GM12878 (cell line): ENCODE data around the gene GPN1. TPM values are rescaled to one million over a fixed set of nuclear protein-coding genes. Genes with fewer than 3 reads are reported as not detected.

Experiments
- ASH2L ChIP-seq: fragments of 300-600, 200-600 bp; sonication (generic); IDR thresholded peaks from 2 replicates; pipeline ENCODE4 v1.6.1; 2017; ENCODE audit warnings: low read depth, mild to moderate bottlenecking, borderline replicate concordance
- HDAC2 ChIP-seq: fragments of 200-600 bp; sonication (generic); IDR thresholded peaks from 2 replicates; pipeline ENCODE4 v1.6.1; 2017
- JUND ChIP-seq: IDR thresholded peaks from 2 replicates; pipeline ENCODE4 v1.6.1; 2012; ENCODE audit warnings: low read depth, mild to moderate bottlenecking, low read length, improper control_type of control experiment, moderate library complexity
- MXI1 ChIP-seq: fragments of 150-350 bp; IDR thresholded peaks from 2 replicates; pipeline ENCODE4 v1.6.1; 2011; ENCODE audit warnings: low read depth, mild to moderate bottlenecking, inconsistent platforms, low read length, improper control_type of control experiment
- NR2C1 ChIP-seq: fragments of 450-650 bp; IDR thresholded peaks from 2 replicates; pipeline ENCODE4 v1.6.1; 2017; ENCODE audit warnings: antibody characterized with exemption, mild to moderate bottlenecking, moderate library complexity
- POLR2AphosphoS2 ChIP-seq: IDR thresholded peaks from 2 replicates; pipeline ENCODE4 v1.6.1; 2011; ENCODE audit warnings: low read depth, mild to moderate bottlenecking, low read length, improper control_type of control experiment, moderate library complexity
- POU2F2 ChIP-seq: IDR thresholded peaks from 3 replicates; pipeline ENCODE4 v1.6.1; 2011; ENCODE audit warnings: low read depth, mild to moderate bottlenecking, low read length, borderline replicate concordance
- RELA ChIP-seq: fragments of 450-650 bp; IDR thresholded peaks from 2 replicates; pipeline ENCODE4 v1.8.0; 2014; ENCODE audit warnings: borderline replicate concordance; ENCODE audit not compliant: partially characterized antibody
- SIN3A ChIP-seq: IDR thresholded peaks from 2 replicates; pipeline ENCODE4 v1.6.1; 2012; ENCODE audit warnings: low read depth, low read length, improper control_type of control experiment
- SMAD1 ChIP-seq: fragments of 450-650 bp; IDR thresholded peaks from 2 replicates; pipeline ENCODE4 v1.6.1; 2018; ENCODE audit warnings: mild to moderate bottlenecking, low read depth; ENCODE audit not compliant: partially characterized antibody
- STAT1 ChIP-seq: fragments of 450-650 bp; conservative IDR thresholded peaks from 2 replicates; pipeline ENCODE4 v1.6.1; 2014; ENCODE audit warnings: antibody characterized with exemption, mild to moderate bottlenecking
- TCF12 ChIP-seq: IDR thresholded peaks from 2 replicates; pipeline ENCODE4 v1.6.1; 2011; ENCODE audit warnings: low read depth, mild to moderate bottlenecking, low read length
- YY1 ChIP-seq: IDR thresholded peaks from 2 replicates; pipeline ENCODE4 v1.6.1; 2011; ENCODE audit warnings: low read depth, mild to moderate bottlenecking, low read length
- ZNF274 ChIP-seq: IDR thresholded peaks from one replicate; pipeline ENCODE4 v1.8.0; 2011; ENCODE audit not compliant: insufficient read length, insufficient read depth
- polyA plus RNA-seq, 11 experiments: library from polyadenylated mRNA; depleted of rRNA in 4 of 11; unstranded in 6 of 11; stranded (reverse) in 5 of 11; fragments of >200 nt; fragmentation: Nextera tagmentation in 4 of 11; fragmentation: Illumina TruSeq in 1 of 11; extraction: Ambion mirVana in 4 of 11; extraction: Trizol in 1 of 11; gene quantifications; 1 replicate in 1 of 11; 2 replicates in 10 of 11; pipeline versions ENCODE4 v1.2.1 to v1.2.3, GENCODE V29; 2011 to 2016; ENCODE audit warnings: inconsistent platforms in 2 of 11, missing spikeins in 2 of 11, low read depth in 1 of 11
- total RNA-seq, 4 experiments: library from RNA; depleted of rRNA in 3 of 4; stranded (reverse); fragments of >200 nt in 3 of 4; fragmentation: Illumina TruSeq in 1 of 4; extraction: Trizol in 1 of 4; gene quantifications; 2 replicates each; pipeline versions ENCODE4 v1.2.1 to v1.2.3, GENCODE V29; 2013 to 2021
- TF ChIP-seq, protein P1 (sequence below): IDR thresholded peaks from 2 replicates; pipeline ENCODE4 v1.6.1; 2011; ENCODE audit warnings: mild to moderate bottlenecking, low read depth, low read length, moderate library complexity; ENCODE audit not compliant: insufficient replicate concordance
- TF ChIP-seq, protein P2 (sequence below): IDR thresholded peaks from 2 replicates; pipeline ENCODE4 v1.6.1; 2012; ENCODE audit warnings: low read depth, low read length, improper control_type of control experiment
- TF ChIP-seq, protein P3 (sequence below): IDR thresholded peaks from 2 replicates; pipeline ENCODE4 v1.6.1; 2011; ENCODE audit warnings: borderline replicate concordance, low read depth, mild to moderate bottlenecking, moderate library complexity, mixed read lengths, low read length; ENCODE audit not compliant: insufficient read depth; ENCODE audit errors: extremely low read length
- TF ChIP-seq, protein P4 (sequence below): fragments of 450-650 bp; IDR thresholded peaks from 2 replicates; pipeline ENCODE4 v1.6.1; 2017; ENCODE audit warnings: mild to moderate bottlenecking, low read depth, inconsistent platforms; ENCODE audit not compliant: poor library complexity, severe bottlenecking
- TF ChIP-seq, protein P5 (sequence below): fragments of 450-650 bp; IDR thresholded peaks from 2 replicates; pipeline ENCODE4 v1.6.1; 2017; ENCODE audit warnings: borderline replicate concordance
- TF ChIP-seq, protein P6 (sequence below): IDR thresholded peaks from 2 replicates; pipeline ENCODE4 v1.6.1; 2011; ENCODE audit warnings: low read depth, mild to moderate bottlenecking, low read length, moderate library complexity, borderline replicate concordance; ENCODE audit errors: extremely low read depth
- TF ChIP-seq, protein P7 (sequence below): fragments of 150-350 bp; IDR thresholded peaks from 2 replicates; pipeline ENCODE4 v1.6.1; 2014; ENCODE audit warnings: mild to moderate bottlenecking, low read depth, low read length

Gene GPN1
- total and polyA plus RNA-seq, 10 of the 15 experiments (the other 5 are each of a cell fraction or from before 2014, with no cell fraction given): 32.1 to 108 (median 60.4) TPM

DNA sequence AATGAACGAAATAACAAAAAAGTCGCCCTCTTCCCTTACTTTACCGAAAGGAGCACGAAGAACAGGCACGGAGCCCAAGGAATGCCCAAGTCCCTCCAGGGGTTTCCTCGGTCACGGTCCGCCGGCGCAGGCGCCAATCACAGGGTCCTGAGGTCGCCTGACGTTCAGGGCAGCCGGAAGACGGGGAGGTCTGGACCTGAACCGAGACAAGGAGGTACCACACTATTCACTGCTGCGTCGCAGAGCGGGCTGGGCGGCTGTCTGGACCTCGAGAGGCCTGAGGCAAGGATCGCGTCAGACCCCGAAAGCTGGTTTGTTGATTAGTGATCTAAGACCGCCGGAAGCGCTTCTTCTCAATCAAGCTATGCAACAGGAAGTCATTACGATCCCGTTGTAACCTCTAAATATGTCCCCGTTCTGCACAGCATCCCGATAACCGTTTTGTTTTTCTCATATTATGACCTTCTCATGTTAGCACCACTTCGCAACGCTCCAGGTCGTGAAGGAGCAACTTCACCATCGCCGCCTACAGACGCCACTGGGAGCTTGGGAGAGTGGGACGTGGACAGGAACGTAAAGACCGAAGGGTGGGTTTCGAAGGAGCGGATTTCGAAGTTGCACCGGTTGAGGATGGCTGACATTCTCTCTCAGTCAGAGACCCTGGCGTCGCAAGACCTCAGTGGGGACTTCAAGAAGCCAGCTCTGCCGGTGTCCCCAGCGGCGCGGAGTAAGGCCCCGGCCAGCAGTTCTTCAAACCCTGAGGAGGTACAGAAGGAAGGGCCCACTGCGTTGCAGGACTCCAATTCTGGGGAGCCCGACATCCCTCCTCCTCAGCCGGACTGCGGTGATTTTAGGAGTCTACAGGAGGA, 34.7 kb downstream of the GPN1 start, which contains the start of the genes SLC4A1AP and SUPT7L (continued):
- TF ChIP-seq, protein P1, sequence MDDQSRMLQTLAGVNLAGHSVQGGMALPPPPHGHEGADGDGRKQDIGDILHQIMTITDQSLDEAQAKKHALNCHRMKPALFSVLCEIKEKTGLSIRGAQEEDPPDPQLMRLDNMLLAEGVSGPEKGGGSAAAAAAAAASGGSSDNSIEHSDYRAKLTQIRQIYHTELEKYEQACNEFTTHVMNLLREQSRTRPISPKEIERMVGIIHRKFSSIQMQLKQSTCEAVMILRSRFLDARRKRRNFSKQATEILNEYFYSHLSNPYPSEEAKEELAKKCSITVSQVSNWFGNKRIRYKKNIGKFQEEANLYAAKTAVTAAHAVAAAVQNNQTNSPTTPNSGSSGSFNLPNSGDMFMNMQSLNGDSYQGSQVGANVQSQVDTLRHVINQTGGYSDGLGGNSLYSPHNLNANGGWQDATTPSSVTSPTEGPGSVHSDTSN: peak; percentile 65
- peak; percentile 81; the same call in 2 of the 3 replicates for TF ChIP-seq POU2F2
- TF ChIP-seq TCF12: peak; percentile 22; the same call in 1 of the 2 replicates
- no peak for TF ChIP-seq JUND
- TF ChIP-seq, protein P2, sequence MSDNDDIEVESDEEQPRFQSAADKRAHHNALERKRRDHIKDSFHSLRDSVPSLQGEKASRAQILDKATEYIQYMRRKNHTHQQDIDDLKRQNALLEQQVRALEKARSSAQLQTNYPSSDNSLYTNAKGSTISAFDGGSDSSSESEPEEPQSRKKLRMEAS: no peak
- TF ChIP-seq ASH2L: no peak
- TF ChIP-seq RELA: peak; percentile 85
- TF ChIP-seq, protein P3, sequence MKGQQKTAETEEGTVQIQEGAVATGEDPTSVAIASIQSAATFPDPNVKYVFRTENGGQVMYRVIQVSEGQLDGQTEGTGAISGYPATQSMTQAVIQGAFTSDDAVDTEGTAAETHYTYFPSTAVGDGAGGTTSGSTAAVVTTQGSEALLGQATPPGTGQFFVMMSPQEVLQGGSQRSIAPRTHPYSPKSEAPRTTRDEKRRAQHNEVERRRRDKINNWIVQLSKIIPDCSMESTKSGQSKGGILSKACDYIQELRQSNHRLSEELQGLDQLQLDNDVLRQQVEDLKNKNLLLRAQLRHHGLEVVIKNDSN: peak; percentile 23
- TF ChIP-seq, protein P4, sequence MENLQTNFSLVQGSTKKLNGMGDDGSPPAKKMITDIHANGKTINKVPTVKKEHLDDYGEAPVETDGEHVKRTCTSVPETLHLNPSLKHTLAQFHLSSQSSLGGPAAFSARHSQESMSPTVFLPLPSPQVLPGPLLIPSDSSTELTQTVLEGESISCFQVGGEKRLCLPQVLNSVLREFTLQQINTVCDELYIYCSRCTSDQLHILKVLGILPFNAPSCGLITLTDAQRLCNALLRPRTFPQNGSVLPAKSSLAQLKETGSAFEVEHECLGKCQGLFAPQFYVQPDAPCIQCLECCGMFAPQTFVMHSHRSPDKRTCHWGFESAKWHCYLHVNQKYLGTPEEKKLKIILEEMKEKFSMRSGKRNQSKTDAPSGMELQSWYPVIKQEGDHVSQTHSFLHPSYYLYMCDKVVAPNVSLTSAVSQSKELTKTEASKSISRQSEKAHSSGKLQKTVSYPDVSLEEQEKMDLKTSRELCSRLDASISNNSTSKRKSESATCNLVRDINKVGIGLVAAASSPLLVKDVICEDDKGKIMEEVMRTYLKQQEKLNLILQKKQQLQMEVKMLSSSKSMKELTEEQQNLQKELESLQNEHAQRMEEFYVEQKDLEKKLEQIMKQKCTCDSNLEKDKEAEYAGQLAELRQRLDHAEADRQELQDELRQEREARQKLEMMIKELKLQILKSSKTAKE: peak; percentile 94
- TF ChIP-seq, protein P5, sequence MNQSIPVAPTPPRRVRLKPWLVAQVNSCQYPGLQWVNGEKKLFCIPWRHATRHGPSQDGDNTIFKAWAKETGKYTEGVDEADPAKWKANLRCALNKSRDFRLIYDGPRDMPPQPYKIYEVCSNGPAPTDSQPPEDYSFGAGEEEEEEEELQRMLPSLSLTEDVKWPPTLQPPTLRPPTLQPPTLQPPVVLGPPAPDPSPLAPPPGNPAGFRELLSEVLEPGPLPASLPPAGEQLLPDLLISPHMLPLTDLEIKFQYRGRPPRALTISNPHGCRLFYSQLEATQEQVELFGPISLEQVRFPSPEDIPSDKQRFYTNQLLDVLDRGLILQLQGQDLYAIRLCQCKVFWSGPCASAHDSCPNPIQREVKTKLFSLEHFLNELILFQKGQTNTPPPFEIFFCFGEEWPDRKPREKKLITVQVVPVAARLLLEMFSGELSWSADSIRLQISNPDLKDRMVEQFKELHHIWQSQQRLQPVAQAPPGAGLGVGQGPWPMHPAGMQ: peak; percentile 32; the same call in 1 of the 2 replicates
- peak; percentile 89 for TF ChIP-seq HDAC2
- TF ChIP-seq, protein P6, sequence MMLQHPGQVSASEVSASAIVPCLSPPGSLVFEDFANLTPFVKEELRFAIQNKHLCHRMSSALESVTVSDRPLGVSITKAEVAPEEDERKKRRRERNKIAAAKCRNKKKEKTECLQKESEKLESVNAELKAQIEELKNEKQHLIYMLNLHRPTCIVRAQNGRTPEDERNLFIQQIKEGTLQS: no peak
- no peak for TF ChIP-seq SMAD1
- TF ChIP-seq ZNF274: no peak
- peak; percentile 96; the same call in 1 of the 2 replicates for TF ChIP-seq STAT1
- no peak; the same call in 1 of the 2 replicates for TF ChIP-seq SIN3A
- peak; percentile 96 for TF ChIP-seq NR2C1
- TF ChIP-seq, protein P7, sequence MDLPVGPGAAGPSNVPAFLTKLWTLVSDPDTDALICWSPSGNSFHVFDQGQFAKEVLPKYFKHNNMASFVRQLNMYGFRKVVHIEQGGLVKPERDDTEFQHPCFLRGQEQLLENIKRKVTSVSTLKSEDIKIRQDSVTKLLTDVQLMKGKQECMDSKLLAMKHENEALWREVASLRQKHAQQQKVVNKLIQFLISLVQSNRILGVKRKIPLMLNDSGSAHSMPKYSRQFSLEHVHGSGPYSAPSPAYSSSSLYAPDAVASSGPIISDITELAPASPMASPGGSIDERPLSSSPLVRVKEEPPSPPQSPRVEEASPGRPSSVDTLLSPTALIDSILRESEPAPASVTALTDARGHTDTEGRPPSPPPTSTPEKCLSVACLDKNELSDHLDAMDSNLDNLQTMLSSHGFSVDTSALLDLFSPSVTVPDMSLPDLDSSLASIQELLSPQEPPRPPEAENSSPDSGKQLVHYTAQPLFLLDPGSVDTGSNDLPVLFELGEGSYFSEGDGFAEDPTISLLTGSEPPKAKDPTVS: peak; percentile 60; the same call in 1 of the 2 replicates
- no peak; the same call in 1 of the 2 replicates for TF ChIP-seq MXI1
- TF ChIP-seq POLR2AphosphoS2: peak; percentile 80
- peak; percentile 98 for TF ChIP-seq YY1
